ENCODE data around the gene ZNF160. TPM values are rescaled to one million over a fixed set of nuclear protein-coding genes. Genes with fewer than 3 reads are reported as not detected.

The ZNF160 gene
- total RNA-seq, 1 donor from 2014 or later = 35.1 TPM

Other genes starting within 250 kb of the ZNF160 start
- gene ZNF468, start 245.8 kb downstream of the ZNF160 start, total RNA-seq = 38.5 TPM
- 22.6 TPM for gene ZNF320, start 205.8 kb downstream of the ZNF160 start, total RNA-seq
- 5.5 TPM for gene ZNF888, start 180.0 kb downstream of the ZNF160 start, total RNA-seq
- 5.8 TPM for gene ZNF816, start 140.5 kb downstream of the ZNF160 start, total RNA-seq
- gene ERVV-1, start 89.5 kb downstream of the ZNF160 start, total RNA-seq = not detected
- gene ERVV-2, start 58.7 kb downstream of the ZNF160 start, total RNA-seq = not detected
- 24.3 TPM for gene ZNF415, start 29.5 kb upstream of the ZNF160 start, total RNA-seq
- 20.7 TPM for gene ZNF347, start 55.6 kb upstream of the ZNF160 start, total RNA-seq
- gene ZNF665, start 89.9 kb upstream of the ZNF160 start, total RNA-seq = 5.8 TPM
- 39.0 TPM for gene ZNF677, start 151.5 kb upstream of the ZNF160 start, total RNA-seq
- gene VN1R2, start 154.9 kb upstream of the ZNF160 start, total RNA-seq = 0.31 TPM
- not detected for gene VN1R4, start 164.3 kb upstream of the ZNF160 start, total RNA-seq
- 27.3 TPM for gene ZNF845, start 230.3 kb upstream of the ZNF160 start, total RNA-seq

All from occipital lobe (tissue), 1 donor.